ENCODE measurements around the gene MAP4K2. TPM values are rescaled to one million over a fixed set of nuclear protein-coding genes. Genes with fewer than 3 reads are reported as not detected.

The MAP4K2 gene
- total RNA-seq, 4 donors from 2014 or later: 13.6 to 20.4 (median 15.3) TPM

DNA sequence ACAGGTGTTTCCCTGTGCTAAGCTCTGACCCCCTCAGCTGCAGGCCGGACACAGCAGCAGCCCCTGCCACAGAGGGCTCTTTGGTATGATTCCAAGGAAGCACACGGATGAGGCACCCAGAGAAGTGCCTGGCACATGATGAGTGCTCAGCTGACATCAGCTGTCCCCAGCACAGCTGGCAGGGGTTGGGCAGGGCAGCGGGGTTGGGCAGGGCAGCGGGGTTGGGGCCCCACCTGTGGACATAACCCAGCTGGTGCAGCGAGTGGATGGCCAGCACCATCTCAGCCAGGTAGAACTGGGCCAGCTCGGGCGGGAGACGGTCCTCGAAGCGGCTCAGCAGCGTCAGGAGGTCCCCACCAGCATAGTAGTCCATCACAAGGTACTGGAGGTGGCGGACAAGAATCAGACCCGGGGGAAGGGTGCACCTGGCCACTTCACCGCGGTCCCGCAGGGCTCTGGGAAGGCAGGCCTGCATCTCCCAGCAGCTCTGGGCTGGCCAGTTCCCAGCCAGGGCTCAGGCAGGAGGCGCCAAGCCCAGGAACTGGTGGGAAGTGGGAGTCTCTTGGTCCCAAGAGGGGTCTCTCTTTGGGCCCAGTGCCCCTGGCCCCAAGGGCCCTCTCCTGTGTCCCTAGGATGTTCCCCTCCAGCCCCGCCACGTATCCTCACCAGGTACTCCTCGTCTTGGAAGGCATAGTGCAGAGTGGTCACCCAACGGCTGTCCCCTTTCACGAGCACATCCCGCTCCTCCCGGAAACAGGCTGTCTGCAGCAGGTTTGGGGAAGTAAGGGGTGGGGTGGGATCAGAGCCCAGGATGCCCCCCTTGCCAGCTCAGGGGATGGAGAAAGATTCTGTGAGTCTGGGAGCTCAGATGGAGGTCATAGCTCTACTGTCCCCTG lies 37.1 kb upstream of the MAP4K2 start:
- Histone ChIP-seq H3K27me3 (no peaks in the 10 kb centered on the region), H3K4me3 (no peak overlapping the region), H3K9me3 (no peaks in the 10 kb centered on the region), H3K4me1 (peaks cover 40% of the 10 kb centered on the region), H3K36me3 (peaks cover 29% of the 10 kb centered on the region), H3K27ac (no peak overlapping the region)
- 76% methylated on average over 15 of the region's 24 CpGs for WGBS
- TF ChIP-seq EP300 (IDR thresholded peaks at IDR 0.05) (no peak), POLR2A (IDR thresholded peaks at IDR 0.05) (no peak), POLR2AphosphoS5 (IDR thresholded peaks at IDR 0.05) (no peak)
- TF ChIP-seq, protein P1, sequence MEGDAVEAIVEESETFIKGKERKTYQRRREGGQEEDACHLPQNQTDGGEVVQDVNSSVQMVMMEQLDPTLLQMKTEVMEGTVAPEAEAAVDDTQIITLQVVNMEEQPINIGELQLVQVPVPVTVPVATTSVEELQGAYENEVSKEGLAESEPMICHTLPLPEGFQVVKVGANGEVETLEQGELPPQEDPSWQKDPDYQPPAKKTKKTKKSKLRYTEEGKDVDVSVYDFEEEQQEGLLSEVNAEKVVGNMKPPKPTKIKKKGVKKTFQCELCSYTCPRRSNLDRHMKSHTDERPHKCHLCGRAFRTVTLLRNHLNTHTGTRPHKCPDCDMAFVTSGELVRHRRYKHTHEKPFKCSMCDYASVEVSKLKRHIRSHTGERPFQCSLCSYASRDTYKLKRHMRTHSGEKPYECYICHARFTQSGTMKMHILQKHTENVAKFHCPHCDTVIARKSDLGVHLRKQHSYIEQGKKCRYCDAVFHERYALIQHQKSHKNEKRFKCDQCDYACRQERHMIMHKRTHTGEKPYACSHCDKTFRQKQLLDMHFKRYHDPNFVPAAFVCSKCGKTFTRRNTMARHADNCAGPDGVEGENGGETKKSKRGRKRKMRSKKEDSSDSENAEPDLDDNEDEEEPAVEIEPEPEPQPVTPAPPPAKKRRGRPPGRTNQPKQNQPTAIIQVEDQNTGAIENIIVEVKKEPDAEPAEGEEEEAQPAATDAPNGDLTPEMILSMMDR (IDR thresholded peaks at IDR 0.05): no peak
- peak; percentile 58 to 77 for DNase-seq (ENCODE audit: low spot score in 2 of 2)

DNA sequence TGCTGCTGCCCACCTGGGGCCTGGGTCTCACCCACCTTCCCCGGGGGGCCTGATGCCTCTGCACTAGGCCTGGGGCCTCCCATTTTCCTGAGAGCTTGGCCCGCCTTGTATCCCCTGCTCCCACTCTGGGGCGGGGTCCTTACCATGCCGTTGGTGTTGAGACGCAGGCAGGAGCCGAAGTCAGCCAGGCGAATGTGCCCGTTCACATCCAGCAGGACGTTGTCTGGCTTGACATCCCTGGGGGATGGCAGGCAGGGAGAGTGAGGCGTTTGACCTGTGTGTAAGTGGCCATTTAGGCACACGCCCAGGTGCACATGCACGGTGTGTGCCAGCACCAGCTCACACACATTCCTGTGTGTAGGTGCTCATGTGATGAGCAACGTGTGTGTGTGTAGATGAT lies 36.3 kb upstream of the MAP4K2 start:
- Histone ChIP-seq H3K27ac (no peak overlapping the region), H3K36me3 (peaks cover 35% of the 10 kb centered on the region), H3K4me1 (peaks cover 37% of the 10 kb centered on the region), H3K4me3 (no peak overlapping the region), H3K27me3 (no peaks in the 10 kb centered on the region), H3K9me3 (no peaks in the 10 kb centered on the region)
- DNase-seq (ENCODE audit: low spot score in 2 of 2): no peak
- no CpG with 5 or more reads among the region's 13 CpGs for WGBS
- TF ChIP-seq EP300 (IDR thresholded peaks at IDR 0.05) (no peak), POLR2AphosphoS5 (IDR thresholded peaks at IDR 0.05) (no peak), POLR2A (IDR thresholded peaks at IDR 0.05) (no peak)
- TF ChIP-seq, protein P1 (IDR thresholded peaks at IDR 0.05): no peak

DNA sequence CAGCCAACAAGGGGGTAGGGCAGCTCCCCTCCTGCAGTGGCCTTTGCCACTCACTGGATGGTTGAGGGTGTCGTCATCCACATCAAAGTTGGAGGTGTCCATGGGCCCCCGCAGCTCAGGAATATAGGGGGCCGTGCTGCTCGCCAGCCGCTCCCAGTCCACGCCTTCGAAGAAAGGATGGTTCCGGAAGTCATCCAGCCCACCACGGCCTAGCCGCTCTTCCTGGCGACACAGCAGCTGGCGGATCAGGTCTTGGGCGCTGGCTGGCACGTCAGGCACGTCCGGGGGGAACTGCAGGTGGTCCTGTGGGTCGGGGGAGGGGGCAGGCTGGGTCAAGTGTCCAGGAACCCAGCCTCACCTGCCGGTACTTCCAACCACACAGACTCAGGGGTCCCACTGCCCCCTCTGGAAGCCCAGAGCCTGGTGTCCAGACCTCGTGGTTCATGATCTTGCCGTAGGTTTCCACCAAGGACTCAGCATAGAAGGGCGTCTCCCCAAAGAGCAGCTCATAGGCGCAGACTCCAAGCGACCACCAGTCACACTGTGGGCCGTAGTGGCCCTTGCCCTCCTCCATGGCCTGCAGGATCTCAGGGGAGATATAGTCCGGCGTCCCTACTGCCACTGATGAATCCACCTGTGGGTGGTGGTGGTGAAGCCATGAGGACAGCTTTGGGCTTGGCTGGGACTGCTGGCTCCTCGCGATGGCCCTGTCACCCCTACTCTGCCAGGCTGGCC lies 35.8 kb upstream of the MAP4K2 start:
- no peak overlapping the region for H3K27ac ChIP-seq
- no peaks in the 10 kb centered on the region for H3K9me3 ChIP-seq
- H3K4me1 ChIP-seq: peaks cover 35% of the 10 kb centered on the region
- TF ChIP-seq, protein P1 (IDR thresholded peaks at IDR 0.05): no peak
- TF ChIP-seq POLR2AphosphoS5 (IDR thresholded peaks at IDR 0.05) (no peak), EP300 (IDR thresholded peaks at IDR 0.05) (no peak), POLR2A (IDR thresholded peaks at IDR 0.05) (no peak)
- peaks cover 41% of the 10 kb centered on the region for H3K36me3 ChIP-seq
- DNase-seq (ENCODE audit: low spot score in 2 of 2): no peak
- no peaks in the 10 kb centered on the region for H3K27me3 ChIP-seq
- no peak overlapping the region for H3K4me3 ChIP-seq
- WGBS: 94% methylated on average over 18 of the region's 28 CpGs

DNA sequence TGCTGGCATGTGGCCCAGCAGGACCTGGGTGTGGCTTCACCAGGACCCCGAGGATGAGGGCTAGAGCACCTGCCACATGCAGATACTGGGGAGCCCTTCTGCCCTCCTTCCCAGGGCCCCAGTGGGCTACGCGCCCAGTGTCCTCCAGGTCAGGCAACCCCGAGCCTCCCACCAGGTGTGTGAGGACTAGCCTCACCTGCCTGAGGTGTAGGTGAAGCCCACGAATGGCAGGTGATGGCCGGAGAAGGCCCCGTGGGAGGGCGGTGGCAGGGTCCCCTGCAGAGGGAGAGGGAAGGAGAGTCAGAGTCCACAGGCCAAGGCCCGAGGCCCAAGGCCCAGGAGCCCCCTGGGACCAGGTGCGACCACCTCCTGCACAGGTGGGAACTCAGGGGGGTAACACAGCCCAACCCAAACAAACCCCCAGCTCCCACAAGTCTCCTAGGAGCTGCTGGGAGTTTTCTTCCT lies 34.9 kb upstream of the MAP4K2 start:
- DNase-seq (ENCODE audit: low spot score in 2 of 2): peak in 1 of 2 donors; percentile 63
- H3K4me1 ChIP-seq: peaks cover 35% of the 10 kb centered on the region
- H3K36me3 ChIP-seq: peaks cover 50% of the 10 kb centered on the region
- 100% methylated on average over 3 of the region's 10 CpGs for WGBS
- H3K27me3 ChIP-seq: no peaks in the 10 kb centered on the region
- H3K27ac ChIP-seq: no peak overlapping the region
- TF ChIP-seq POLR2AphosphoS5 (IDR thresholded peaks at IDR 0.05) (no peak), POLR2A (IDR thresholded peaks at IDR 0.05) (no peak), EP300 (IDR thresholded peaks at IDR 0.05) (no peak)
- TF ChIP-seq, protein P1 (IDR thresholded peaks at IDR 0.05): no peak
- H3K4me3 ChIP-seq: no peak overlapping the region
- no peaks in the 10 kb centered on the region for H3K9me3 ChIP-seq

Data from suprapubic skin (tissue), 4 donors.